SKM-1 (cell line): ENCODE results near the gene MLF2.

ENCODE experiments used
- DNase-seq: peaks from one replicate; lab custom pipeline; 2025; ENCODE audit not compliant: unreplicated experiment; lab: John Stamatoyannopoulos, UW

The MLF2 gene

GRCh38 chr12:6698352-6699046 lies 54.4 kb downstream of the MLF2 start:
- no peak for DNase-seq
